Natural killer cell (primary cell): ENCODE measurements around the gene AKAP13. TPM values are rescaled to one million over a fixed set of nuclear protein-coding genes. Genes with fewer than 3 reads are reported as not detected.
A peak's percentile ranks its signal among the peaks of the same experiment; 100 is the strongest.

ENCODE experiments used
- ATAC-seq, 3 donors: fragments of 150-1000 bp in 2 of 3; fragments of 200-7000 bp in 1 of 3; cut with Tn5 transposase; 1 replicate in 1 of 3; 2 replicates in 2 of 3; pipeline ENCODE4 v1.10.0; 2021; ENCODE audit warnings: mild to moderate bottlenecking in 2 of 3, moderate library complexity in 2 of 3
- DNase-seq, 2 donors: peaks; one replicate each; pipeline versions ENCODE4 v3.0.0 to v3.0.0-alpha.2; 2013 to 2021; ENCODE audit warnings: mixed read lengths in 1 of 2
- H3K27ac ChIP-seq: one replicate; pipeline ENCODE4 v1.5.1; 2013; ENCODE audit warnings: mild to moderate bottlenecking, low read length
- H3K27me3 ChIP-seq: one replicate; pipeline ENCODE4 v1.6.1; 2013; ENCODE audit warnings: low read length; ENCODE audit not compliant: control insufficient read depth, insufficient read depth
- H3K36me3 ChIP-seq: one replicate; pipeline ENCODE4 v1.6.1; 2013; ENCODE audit warnings: low read length; ENCODE audit not compliant: control insufficient read depth, insufficient read depth
- H3K4me1 ChIP-seq: one replicate; pipeline ENCODE4 v1.6.1; 2013; ENCODE audit warnings: low read length; ENCODE audit not compliant: control insufficient read depth, insufficient read depth
- H3K4me3 ChIP-seq: one replicate; pipeline ENCODE4 v1.5.1; 2013; ENCODE audit warnings: low read length
- H3K9me3 ChIP-seq: one replicate; pipeline ENCODE4 v1.6.1; 2013; ENCODE audit warnings: low read length; ENCODE audit not compliant: control insufficient read depth, insufficient read depth
- H3K27ac Mint-ChIP-seq, 2 donors: one replicate each; pipeline ENCODE4 v1.8.0; 2022; ENCODE audit warnings: mild to moderate bottlenecking in 2 of 2, mixed read lengths in 2 of 2, moderate library complexity in 1 of 2
- H3K27me3 Mint-ChIP-seq, 2 donors: one replicate each; pipeline ENCODE4 v1.8.0; 2022; ENCODE audit warnings: low read depth in 2 of 2, mixed read lengths in 2 of 2
- H3K36me3 Mint-ChIP-seq: one replicate; pipeline ENCODE4 v1.8.0; 2022; ENCODE audit warnings: mixed read lengths
- H3K4me1 Mint-ChIP-seq, 2 donors: one replicate each; pipeline ENCODE4 v1.8.0; 2022; ENCODE audit warnings: mixed read lengths in 2 of 2
- H3K4me3 Mint-ChIP-seq: one replicate; pipeline ENCODE4 v1.8.0; 2022; ENCODE audit warnings: mild to moderate bottlenecking, moderate library complexity, mixed read lengths
- H3K9me3 Mint-ChIP-seq, 2 donors: one replicate each; pipeline ENCODE4 v1.8.0; 2022; ENCODE audit warnings: mixed read lengths in 2 of 2
- WGBS: methylation state at CpG from one replicate; pipeline ENCODE4 v1.1.7; 2013; ENCODE audit warnings: missing lambda C conversion rate; ENCODE audit not compliant: insufficient coverage; 5-methylcytosine and 5-hydroxymethylcytosine counted together
- intact Hi-C: fragments of 100-400 bp; cut with micrococcal nuclease; formaldehyde crosslinking; loops from one replicate; pipeline ENCODE4 v1.14.2; 2022
- total RNA-seq, 4 donors: library from RNA; stranded (reverse); fragments of 120-200 nt in 1 of 4; gene quantifications; one replicate each; pipeline versions ENCODE4 v1.2.3 to v1.2.4, GENCODE V29; 2013 to 2022
- TF ChIP-seq, protein P1 (sequence below): fragments of 200-600 bp; IDR thresholded peaks from one replicate; pipeline ENCODE4 v1.8.0; 2022; ENCODE audit warnings: antibody characterized with exemption

The AKAP13 gene
- total RNA-seq, 3 donors from 2014 or later (not counting 1 experiment from before 2014, with no cell fraction given): 573 to 661 (median 647) TPM

DNA sequence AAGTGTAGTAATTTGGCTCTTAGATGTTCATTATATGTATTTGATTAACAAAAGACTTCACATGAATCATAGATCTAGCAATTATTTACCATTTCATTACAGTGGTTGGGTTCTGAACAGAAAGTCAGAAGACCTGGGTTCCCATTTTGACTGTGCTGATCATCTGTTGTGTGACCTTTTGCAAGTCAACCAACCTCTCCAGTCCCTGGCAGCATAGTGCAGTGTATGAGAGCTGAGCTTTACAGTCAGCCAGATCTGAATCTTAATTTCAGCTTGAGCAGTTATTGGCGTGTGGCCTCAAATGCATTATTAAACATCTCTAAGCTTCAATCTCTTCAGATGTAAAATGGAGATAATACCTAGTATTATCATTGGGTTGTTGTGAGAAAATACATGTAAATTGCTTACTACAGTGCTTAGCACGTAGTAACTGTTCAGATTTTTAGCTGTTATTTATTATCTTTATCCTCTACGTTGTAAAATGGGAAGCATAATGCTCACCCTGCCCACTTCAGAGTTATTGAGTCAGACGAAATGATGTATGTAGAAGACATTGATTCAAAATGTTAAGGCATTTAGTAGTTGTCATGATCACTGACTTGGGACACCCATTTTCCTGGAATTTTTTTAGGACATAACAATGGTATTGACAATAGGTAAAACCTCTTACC is 310.3 kb downstream of the AKAP13 start:
- DNase-seq (peak; percentile 53 to 63), ATAC-seq (peak; percentile 27 to 42 (median 30))
- H3K9me3 ChIP-seq: no peaks in the 10 kb centered on the region
- no peaks in the 10 kb centered on the region for H3K9me3 Mint-ChIP-seq
- H3K27ac Mint-ChIP-seq: peak overlapping the region; percentile 99 to 100
- H3K4me1 Mint-ChIP-seq: peaks cover 68 to 71% of the 10 kb centered on the region in 2 donors
- 16% methylated on average over 3 of the region's 4 CpGs for WGBS
- intact Hi-C loops: no loop called here
- H3K36me3 ChIP-seq: peaks cover 31% of the 10 kb centered on the region
- H3K27me3 Mint-ChIP-seq: no peaks in the 10 kb centered on the region
- TF ChIP-seq, protein P1, sequence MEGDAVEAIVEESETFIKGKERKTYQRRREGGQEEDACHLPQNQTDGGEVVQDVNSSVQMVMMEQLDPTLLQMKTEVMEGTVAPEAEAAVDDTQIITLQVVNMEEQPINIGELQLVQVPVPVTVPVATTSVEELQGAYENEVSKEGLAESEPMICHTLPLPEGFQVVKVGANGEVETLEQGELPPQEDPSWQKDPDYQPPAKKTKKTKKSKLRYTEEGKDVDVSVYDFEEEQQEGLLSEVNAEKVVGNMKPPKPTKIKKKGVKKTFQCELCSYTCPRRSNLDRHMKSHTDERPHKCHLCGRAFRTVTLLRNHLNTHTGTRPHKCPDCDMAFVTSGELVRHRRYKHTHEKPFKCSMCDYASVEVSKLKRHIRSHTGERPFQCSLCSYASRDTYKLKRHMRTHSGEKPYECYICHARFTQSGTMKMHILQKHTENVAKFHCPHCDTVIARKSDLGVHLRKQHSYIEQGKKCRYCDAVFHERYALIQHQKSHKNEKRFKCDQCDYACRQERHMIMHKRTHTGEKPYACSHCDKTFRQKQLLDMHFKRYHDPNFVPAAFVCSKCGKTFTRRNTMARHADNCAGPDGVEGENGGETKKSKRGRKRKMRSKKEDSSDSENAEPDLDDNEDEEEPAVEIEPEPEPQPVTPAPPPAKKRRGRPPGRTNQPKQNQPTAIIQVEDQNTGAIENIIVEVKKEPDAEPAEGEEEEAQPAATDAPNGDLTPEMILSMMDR: no peak
- peaks cover 37% of the 10 kb centered on the region for H3K4me1 ChIP-seq
- peak overlapping the region; percentile 94 for H3K27ac ChIP-seq
- H3K4me3 Mint-ChIP-seq: peak overlapping the region; percentile 99
- no peaks in the 10 kb centered on the region for H3K27me3 ChIP-seq
- peaks cover 11% of the 10 kb centered on the region for H3K36me3 Mint-ChIP-seq
- peak overlapping the region; percentile 70 for H3K4me3 ChIP-seq

GRCh38 chr15:85691350-85692240 is 311.2 kb downstream of the AKAP13 start:
- H3K27ac Mint-ChIP-seq: peak overlapping the region; percentile 99 to 100
- peaks cover 76 to 79% of the 10 kb centered on the region in 2 donors for H3K4me1 Mint-ChIP-seq
- WGBS: 4% methylated on average over 5 of the region's 6 CpGs
- H3K9me3 Mint-ChIP-seq: no peaks in the 10 kb centered on the region
- H3K27me3 ChIP-seq: no peaks in the 10 kb centered on the region
- H3K4me3 Mint-ChIP-seq: peak overlapping the region; percentile 99
- peak overlapping the region; percentile 94 for H3K27ac ChIP-seq
- peaks cover 34% of the 10 kb centered on the region for H3K36me3 ChIP-seq
- H3K36me3 Mint-ChIP-seq: peaks cover 14% of the 10 kb centered on the region
- peak overlapping the region; percentile 70 for H3K4me3 ChIP-seq
- H3K4me1 ChIP-seq: peaks cover 37% of the 10 kb centered on the region
- no peaks in the 10 kb centered on the region for H3K27me3 Mint-ChIP-seq
- no peaks in the 10 kb centered on the region for H3K9me3 ChIP-seq
- TF ChIP-seq, protein P1: no peak
- peak; percentile 17 to 31 (median 23) for ATAC-seq
- intact Hi-C loops: loop anchor here (2.0 kb wide), 2 partner anchors 67 to 109 kb away; no protein-coding TSS in a partner anchor
- DNase-seq: peak; percentile 46 to 61

DNA sequence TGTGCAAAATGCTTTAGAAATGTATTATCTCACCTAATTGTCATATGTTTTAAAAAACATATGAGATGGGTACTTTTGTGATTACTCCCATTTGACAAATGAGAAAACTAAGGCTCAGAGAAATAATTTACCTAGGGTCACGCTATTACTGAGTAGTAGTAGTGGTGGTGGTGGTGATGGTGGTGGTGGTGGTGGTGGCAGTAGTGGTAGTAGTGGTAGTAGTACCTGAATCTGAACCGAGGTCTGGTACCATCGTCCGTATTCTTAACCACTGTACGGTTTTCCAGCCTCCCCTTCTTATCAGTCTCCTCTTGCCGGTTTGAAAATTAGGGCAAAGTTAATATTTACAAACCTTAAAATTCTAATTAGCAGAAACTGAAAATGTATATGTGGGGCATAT is 311.9 kb downstream of the AKAP13 start:
- peaks cover 40% of the 10 kb centered on the region for H3K36me3 ChIP-seq
- DNase-seq: peak in 1 of 2 donors; percentile 35
- no peaks in the 10 kb centered on the region for H3K27me3 ChIP-seq
- no peaks in the 10 kb centered on the region for H3K9me3 ChIP-seq
- intact Hi-C loops: loop anchor here (2.0 kb wide), 2 partner anchors 68 to 110 kb away; no protein-coding TSS in a partner anchor
- TF ChIP-seq, protein P1: no peak
- no peaks in the 10 kb centered on the region for H3K27me3 Mint-ChIP-seq
- H3K9me3 Mint-ChIP-seq: no peaks in the 10 kb centered on the region
- H3K4me1 ChIP-seq: peaks cover 37% of the 10 kb centered on the region
- H3K36me3 Mint-ChIP-seq: peaks cover 14% of the 10 kb centered on the region
- H3K4me3 Mint-ChIP-seq: peak overlapping the region; percentile 99
- ATAC-seq: no peak
- H3K4me3 ChIP-seq: peak overlapping the region; percentile 70
- H3K27ac ChIP-seq: peak overlapping the region; percentile 94
- 51% methylated on average over 5 of the region's 6 CpGs for WGBS
- H3K27ac Mint-ChIP-seq: peak overlapping the region; percentile 99 to 100
- peaks cover 78 to 85% of the 10 kb centered on the region in 2 donors for H3K4me1 Mint-ChIP-seq
